GM18517 (cell line): Measurements from ENCODE around the gene MRPS14.
"Not testable (repeated sequence)": the region's sequence is repeated elsewhere in the genome, so short reads cannot be mapped to it uniquely, and the experiment has no call there.

ENCODE experiments used
- ATAC-seq: cut with Tn5 transposase; IDR thresholded peaks from one replicate; pipeline ENCODE4 v1.9.1; 2021; ENCODE audit warnings: mild to moderate bottlenecking, moderate library complexity; ENCODE audit not compliant: unreplicated experiment

MRPS14 gene

GRCh38 chr1:175024773-175025172, 1.5 kb upstream of the MRPS14 start:
- no peak for ATAC-seq

- not testable (repeated sequence) for ATAC-seq
These were observed 657 bp upstream of the MRPS14 start for GRCh38 chr1:175023922-175024242.

DNA sequence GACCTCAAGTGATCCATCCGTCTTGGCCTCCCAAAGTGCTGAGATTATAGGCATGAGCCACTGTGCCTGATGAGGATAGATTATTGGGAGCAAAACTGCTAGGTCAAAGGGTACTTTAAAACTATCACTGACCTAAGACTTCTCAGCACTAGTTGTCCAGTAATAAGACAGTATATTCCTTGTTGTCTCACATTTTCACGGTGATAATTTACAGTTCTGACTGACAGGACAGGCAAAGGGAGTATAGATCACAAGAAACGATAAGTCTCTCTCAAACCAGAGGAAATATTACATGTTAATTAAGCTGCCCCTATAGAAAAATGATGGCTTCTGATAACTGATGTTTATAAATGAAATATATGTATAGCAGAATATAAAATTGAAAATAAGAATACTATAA, 3.7 kb downstream of the MRPS14 start:
- ATAC-seq = no peak

GRCh38 chr1:175015243-175015642, 8.0 kb downstream of the MRPS14 start:
- ATAC-seq = no peak

DNA sequence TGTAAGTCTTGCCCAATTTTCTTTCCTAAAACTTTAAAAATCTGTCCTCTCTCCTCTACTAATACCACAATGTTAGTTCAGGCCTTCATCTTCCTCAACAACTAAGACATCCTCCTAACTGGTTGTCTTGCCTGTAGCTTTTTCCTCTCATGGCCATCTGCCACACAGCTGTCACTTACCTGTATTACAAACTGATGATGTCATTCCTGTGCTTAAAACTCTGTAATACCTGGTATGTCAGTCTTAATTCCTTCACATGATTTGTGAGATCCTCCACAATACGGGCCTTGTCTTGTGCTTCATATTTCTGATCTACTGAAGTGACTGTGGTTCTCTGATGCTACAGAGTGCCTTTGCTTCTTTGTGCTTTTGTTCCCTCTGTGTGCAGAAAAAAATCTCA, 9.8 kb downstream of the MRPS14 start:
- ATAC-seq = no peak

DNA sequence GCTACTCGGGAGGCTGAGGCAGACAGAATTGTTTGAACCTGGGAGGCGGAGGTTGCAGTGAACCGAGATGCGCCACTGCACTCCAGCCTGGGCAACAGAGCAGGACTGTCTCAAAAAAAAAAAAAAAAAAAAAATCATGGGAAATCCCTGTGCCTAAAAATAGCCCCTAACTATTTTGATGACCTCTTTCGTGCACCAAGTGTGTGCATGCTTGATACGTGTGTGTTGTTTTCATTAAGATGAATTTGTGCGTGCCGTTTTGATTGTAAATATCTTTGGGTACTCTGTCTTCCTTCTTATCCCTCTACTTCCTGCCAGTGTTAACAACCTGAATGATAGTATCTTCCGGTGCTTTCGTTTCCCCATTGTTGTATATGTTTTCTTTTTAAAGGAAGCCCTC, 13.7 kb downstream of the MRPS14 start:
- no peak for ATAC-seq

- ATAC-seq = no peak
These were observed 18.0 kb downstream of the MRPS14 start for GRCh38 chr1:175005085-175005783.

DNA sequence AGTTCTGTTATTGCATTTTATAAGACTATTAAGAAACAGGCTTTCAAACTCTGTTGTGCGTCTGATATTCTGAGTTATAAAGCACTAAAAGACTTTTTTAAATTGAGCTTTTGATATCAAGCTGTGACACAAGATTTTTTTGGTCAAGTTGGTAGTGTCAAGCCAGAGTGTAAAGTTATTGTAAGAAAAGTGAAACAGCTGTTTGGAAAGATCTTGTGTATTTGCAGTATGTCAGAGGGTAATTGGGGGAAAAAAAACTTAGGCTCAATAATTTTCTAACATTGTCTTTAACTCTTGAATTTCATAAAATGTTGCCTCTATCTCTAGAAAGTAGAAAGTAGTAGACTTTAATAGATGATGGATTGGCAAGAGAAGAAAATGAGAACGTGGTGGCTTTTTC, 19.7 kb downstream of the MRPS14 start:
- no peak for ATAC-seq

DNA sequence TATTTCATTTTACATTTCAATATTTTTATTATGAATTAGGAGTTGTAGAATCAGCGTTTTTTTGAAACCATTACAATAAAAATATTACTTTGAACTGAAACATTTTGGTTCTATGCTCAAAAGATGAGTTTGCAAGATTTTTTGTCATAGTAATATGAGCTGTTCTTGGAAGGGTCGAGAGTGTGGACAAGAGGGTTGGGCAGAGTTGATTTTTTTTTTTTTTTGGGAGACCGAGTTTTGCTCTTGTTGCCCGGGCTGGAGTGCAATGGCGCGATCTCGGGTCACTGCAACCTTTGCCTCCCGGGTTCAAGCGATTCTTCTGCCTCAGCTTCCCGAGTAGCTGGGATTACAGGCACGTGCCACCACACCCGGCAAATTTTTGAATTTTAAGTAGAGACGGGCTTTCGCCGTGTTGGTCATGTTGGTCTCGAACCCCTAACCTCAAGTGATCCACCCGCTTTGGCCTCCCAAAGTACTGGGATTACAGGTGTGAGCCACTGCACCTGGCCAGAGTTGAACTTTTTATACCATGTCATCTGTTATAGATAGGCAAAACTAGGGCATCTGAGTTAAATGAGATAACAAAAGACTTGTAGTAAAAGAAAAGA, 20.2 kb downstream of the MRPS14 start:
- ATAC-seq = no peak

GRCh38 chr1:175000697-175001187, 22.5 kb downstream of the MRPS14 start:
- no peak for ATAC-seq

DNA sequence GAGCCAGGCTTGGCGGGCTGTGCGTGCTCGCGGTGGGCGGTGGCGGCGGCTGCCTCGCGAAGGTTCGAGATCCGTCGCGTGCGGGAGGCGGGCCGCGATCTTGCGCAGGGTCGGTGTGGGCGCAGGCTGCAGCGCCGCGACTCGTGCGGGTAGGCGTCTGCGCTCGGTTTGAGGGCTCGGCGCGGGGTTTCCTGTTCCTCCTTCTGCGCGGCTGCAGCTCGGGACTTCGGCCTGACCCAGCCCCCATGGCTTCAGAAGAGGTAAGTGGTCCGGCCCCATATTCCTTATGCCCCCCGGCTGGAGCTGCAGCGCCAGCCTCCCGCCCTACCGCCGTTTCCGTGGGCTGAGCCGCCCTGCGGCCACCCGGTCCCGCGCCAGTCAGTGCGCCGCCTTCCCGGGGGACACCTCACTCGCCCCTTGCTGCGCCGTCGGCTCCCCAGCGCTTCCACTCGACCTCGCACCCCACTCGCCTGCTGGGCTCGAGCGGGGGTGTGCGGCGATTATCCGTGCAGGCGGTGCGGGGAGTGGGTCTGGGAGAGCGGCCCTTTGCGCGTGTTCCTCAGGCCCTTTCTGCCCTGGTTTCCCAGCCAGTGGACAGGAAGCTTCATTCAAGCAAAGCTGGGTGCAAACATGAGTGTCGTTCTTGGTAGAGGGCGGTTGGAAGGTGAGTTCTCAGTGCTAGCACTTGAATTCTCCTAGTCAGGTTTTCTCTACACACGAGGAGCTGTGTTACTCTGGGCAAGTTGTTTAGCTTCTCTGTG, 23.1 kb downstream of the MRPS14 start, which contains the start of gene CACYBP:
Gene CACYBP (plus strand): TSS at position 12 of the 761 bp plus-strand sequence. CDS start 234 bp downstream, at position 246.
- peak; percentile 2 for ATAC-seq

DNA sequence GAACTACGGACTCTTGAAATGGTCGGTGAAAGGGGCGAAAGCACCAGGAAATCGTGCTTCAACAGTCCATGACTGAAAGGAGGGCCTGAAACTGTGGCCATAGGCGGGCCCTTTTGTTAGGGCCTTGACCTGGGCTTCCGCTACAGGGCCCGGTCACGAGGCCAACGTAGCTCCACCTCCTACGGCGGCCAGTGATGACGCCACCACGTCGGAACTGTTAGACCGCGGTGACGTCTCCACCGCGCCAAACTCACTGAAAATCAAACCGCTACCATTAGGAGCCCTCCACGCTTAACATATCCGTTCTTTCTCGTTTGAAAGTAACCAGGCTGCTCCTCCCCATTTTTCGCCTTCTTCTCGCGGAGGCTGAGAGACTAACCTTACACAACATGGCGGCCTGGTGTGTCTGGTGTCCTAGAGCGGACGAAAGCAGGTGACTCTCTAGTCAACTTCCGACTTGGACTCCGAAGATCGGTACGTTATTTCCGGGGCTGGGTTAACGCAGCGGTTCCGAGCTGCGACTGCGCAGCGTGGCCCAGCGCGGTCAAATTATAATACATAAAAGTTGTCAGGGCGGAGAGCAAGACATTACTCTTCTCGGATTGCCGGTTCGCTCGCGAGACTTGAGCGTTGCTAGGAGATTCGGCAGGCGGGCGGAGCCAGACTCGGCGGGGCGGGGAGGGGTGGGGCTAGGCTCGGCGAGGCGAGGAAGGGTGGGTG, 23.8 kb downstream of the MRPS14 start:
- ATAC-seq = peak; percentile 81

DNA sequence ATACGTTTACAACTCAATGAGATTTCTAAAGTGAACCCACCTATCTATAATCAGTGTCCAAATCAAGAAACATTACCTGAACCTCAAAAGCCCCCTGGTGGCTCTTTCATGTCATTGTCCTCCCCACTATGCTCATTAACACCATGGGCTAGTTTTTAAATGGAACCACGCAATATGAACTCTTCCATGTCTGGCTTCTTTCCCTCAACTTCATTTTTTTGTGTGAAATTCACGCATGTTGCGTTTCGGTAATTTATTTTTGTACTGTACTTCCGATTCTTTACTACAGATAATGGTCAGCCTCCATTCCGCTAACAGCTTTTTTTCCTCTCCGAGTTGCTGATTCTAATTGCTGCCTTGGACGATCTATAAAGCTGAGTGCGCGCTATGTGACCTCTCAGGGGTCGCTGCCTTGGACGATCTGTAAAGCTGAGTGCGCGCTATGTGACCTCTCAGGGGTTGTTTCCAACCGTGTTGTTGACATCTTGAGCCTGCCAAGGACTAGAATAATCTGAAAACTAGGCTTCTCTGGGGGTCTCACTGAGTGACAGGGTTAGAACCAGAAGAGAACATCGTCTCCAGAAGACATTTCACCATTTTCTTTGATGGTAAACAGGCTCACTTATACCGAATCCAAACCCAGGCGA, 24.5 kb downstream of the MRPS14 start:
- ATAC-seq = peak; percentile 24

GRCh38 chr1:174997041-174997440, 26.2 kb downstream of the MRPS14 start:
- ATAC-seq = no peak

DNA sequence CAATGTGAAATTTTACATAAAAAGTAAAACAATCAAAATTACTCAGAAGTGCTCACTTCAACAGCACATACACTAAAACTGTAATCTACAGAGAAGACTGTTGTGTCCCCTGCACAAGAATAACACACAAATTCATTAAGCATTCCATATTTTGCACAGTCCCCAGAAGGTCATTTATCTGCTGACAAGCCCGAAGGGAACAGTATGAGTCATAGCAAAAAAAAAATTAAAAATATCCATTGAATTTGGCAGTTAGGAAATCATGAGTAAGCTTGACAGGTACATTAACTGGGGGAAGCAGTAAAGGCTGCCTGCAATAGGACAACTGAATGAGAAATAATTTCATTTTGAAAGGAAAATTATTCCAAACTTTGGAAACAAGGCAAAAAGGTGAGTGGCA, 26.7 kb downstream of the MRPS14 start:
- no peak for ATAC-seq

DNA sequence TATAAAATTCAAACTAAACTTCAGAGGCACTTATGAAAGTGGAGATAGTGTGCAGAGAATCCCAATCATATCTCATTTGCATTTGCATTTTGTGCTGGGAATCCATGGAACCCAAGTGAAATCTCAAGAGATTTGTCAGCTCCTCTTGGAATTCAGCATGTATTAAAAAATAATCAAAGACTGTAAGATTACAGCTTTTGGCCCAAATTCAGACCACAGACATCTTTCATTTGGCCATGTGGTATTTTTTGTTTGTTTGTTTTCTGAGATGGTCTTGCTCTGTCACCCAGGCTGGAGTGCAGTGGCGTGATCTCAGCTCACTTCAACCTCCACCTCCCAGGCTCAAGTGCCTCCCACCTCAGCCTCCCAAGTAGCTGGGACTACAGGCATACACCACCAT, 27.3 kb downstream of the MRPS14 start:
- ATAC-seq = no peak

DNA sequence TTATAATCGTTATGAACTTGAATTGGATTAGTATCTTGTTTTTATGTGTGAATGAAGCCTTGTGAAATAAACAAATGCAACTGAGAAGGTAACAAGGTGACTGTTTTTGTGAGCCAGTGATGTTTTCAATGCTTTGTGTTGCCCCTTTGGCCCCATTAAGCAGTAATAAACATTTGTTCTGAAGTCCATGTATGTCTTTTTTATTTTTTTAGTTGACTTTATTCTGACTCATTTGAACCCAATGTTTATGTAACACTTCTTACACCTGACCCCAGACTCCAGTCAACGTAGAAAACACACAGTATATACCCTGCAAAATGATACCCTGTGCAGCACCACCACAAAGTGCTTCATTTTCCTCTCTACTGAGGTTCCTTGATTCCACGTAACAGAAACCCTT, 28.1 kb downstream of the MRPS14 start:
- ATAC-seq = no peak

DNA sequence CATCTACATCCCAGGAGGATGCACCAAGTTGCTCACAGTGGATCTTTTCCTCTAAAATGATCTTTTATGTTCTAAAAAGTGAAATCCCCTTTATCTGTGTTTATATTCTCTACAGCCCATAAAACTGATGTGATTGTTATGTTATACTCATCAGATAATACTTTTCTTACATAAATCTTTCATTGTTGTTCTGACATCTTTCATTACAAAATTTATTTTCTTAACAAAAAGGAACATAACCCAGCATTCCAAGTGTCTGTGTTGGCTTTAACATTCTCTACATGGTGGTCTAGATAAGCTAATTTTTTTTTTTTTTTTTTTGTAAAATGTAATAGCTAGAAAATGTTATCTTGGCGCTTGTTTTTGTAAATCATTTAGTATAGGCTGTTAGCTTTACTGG, 31.8 kb downstream of the MRPS14 start:
- no peak for ATAC-seq

DNA sequence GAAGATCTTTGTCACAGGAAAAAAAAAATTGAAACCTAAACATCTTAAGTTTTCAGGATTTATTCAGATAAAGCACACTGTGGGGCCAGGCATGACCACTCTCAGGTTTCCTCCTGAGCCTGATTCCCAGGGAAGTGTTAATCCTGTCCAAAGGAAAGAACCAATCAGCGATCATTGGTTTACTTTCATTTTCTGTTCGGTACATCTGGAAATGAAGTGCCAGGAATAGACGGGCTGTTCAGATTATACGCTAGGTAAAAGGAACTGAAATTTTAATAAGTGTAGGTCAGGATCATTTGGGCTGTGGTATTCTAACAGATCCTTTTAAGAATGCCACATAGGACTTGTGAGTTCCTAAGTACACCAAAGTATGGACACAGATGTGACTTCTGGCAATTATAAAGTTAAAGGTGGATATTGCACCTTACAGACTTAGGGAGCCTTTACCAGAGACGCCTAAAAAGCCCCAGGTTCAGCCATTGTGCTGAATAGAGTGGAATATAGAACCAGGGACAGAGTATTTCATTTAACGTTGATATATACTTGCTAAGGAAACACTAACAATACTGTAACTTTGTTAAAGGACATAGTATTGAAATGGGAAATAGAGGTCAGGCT, 32.7 kb downstream of the MRPS14 start:
- peak; percentile 45 for ATAC-seq

DNA sequence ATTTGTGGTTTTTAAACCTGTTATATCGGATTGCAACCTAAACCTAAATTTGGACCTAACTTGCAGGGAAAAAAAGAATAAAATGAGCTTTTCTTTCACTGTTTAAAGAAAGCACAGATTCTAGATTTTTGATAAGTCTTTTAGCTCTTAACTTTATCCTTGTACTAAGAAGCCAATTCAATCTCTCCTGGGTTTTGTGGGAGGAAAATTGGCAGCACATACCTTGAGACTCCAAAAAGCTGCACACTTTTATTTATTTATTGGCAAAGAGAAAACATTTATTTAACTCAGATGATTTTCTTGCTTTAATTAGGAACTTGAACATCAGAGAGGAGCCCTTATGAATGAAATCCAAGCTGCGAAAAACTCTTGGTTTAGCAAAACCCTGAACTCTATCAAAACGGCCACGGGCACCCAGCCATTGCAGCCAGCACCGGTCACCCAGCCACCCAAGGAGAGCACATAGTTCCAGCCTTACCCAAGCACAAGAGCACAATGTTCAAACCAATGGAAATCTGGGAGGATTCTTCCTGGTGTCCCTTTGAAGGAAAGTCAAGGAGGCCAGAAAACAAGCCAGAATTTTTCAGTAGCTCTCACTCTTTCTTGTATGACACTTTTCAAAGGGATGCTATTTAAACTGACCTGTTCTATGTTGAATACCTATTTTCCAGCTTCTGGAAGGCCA, 33.5 kb downstream of the MRPS14 start:
- ATAC-seq = no peak
